ENCODE measurements around the gene KIF13A.

DNA sequence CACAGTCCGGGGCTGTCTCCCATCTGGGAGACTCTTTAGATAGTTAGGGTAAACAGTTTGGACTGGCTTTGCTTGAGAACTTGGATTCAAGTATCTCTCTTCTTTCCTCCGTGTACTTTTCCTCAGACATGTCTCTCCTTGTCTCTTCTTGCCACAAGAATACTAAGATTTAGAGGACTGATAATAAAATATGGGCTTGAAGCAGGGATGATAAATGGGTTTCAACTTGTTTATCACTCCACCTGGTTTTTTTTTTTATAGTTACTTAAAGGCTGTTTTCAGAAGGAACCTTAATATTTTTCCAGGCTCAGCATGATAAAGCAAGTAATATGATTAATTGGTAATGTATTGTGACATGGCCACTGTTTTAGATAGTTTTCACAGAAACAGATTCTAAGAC is 40.9 kb upstream of the KIF13A start:
- TF ChIP-seq, protein P1, sequence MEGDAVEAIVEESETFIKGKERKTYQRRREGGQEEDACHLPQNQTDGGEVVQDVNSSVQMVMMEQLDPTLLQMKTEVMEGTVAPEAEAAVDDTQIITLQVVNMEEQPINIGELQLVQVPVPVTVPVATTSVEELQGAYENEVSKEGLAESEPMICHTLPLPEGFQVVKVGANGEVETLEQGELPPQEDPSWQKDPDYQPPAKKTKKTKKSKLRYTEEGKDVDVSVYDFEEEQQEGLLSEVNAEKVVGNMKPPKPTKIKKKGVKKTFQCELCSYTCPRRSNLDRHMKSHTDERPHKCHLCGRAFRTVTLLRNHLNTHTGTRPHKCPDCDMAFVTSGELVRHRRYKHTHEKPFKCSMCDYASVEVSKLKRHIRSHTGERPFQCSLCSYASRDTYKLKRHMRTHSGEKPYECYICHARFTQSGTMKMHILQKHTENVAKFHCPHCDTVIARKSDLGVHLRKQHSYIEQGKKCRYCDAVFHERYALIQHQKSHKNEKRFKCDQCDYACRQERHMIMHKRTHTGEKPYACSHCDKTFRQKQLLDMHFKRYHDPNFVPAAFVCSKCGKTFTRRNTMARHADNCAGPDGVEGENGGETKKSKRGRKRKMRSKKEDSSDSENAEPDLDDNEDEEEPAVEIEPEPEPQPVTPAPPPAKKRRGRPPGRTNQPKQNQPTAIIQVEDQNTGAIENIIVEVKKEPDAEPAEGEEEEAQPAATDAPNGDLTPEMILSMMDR (IDR thresholded peaks at IDR 0.05) = no peak
- no peak for TF ChIP-seq POLR2A (IDR thresholded peaks at IDR 0.05)
